ENCODE measurements around the gene GBP7.
"Not testable (repeated sequence)": the region's sequence is repeated elsewhere in the genome, so short reads cannot be mapped to it uniquely, and the experiment has no call there.

Gene GBP7

GRCh38 chr1:89174491-89174890 is 1.3 kb downstream of the GBP7 start:
- H3K4me3 ChIP-seq (ENCODE audit: low read length) = no peak overlapping the region
- no peak for DNase-seq (ENCODE audit: low read depth, low spot score)

GRCh38 chr1:89172468-89173143 is 3.2 kb downstream of the GBP7 start:
- no peak overlapping the region for H3K4me3 ChIP-seq (ENCODE audit: low read length)
- DNase-seq (ENCODE audit: low read depth, low spot score) = no peak

- DNase-seq (ENCODE audit: low read depth, low spot score) = no peak
- H3K4me3 ChIP-seq (ENCODE audit: low read length) = no peak overlapping the region
Observed at GRCh38 chr1:89171067-89171438, 4.8 kb downstream of the GBP7 start.

- no peak overlapping the region for H3K4me3 ChIP-seq (ENCODE audit: low read length)
- DNase-seq (ENCODE audit: low read depth, low spot score) = no peak
Observed at GRCh38 chr1:89170170-89171066, 5.4 kb downstream of the GBP7 start.

GRCh38 chr1:89169166-89169565 is 6.6 kb downstream of the GBP7 start:
- no peak for DNase-seq (ENCODE audit: low read depth, low spot score)
- no peak overlapping the region for H3K4me3 ChIP-seq (ENCODE audit: low read length)

GRCh38 chr1:89167590-89168230 is 8.1 kb downstream of the GBP7 start:
- no peak overlapping the region for H3K4me3 ChIP-seq (ENCODE audit: low read length)
- DNase-seq (ENCODE audit: low read depth, low spot score) = no peak

- DNase-seq (ENCODE audit: low read depth, low spot score) = no peak
Observed at GRCh38 chr1:89166705-89167104, 9.1 kb downstream of the GBP7 start.

GRCh38 chr1:89165811-89166210 is 10.0 kb downstream of the GBP7 start:
- H3K4me3 ChIP-seq (ENCODE audit: low read length) = no peak overlapping the region
- no peak for DNase-seq (ENCODE audit: low read depth, low spot score)

More at GRCh38 chr1:89166705-89167104, 9.1 kb downstream of the GBP7 start:
- H3K4me3 ChIP-seq (ENCODE audit: low read length) = no peak overlapping the region

- DNase-seq (ENCODE audit: low read depth, low spot score) = no peak
- no peak overlapping the region for H3K4me3 ChIP-seq (ENCODE audit: low read length)
Observed at GRCh38 chr1:89151047-89151446, 24.8 kb downstream of the GBP7 start.

GRCh38 chr1:89149976-89150375 is 25.8 kb downstream of the GBP7 start:
- no peak overlapping the region for H3K4me3 ChIP-seq (ENCODE audit: low read length)
- no peak for DNase-seq (ENCODE audit: low read depth, low spot score)

GRCh38 chr1:89149229-89149628 is 26.6 kb downstream of the GBP7 start:
- no peak for DNase-seq (ENCODE audit: low read depth, low spot score)
- no peak overlapping the region for H3K4me3 ChIP-seq (ENCODE audit: low read length)

GRCh38 chr1:89147678-89148658 is 27.8 kb downstream of the GBP7 start:
- DNase-seq (ENCODE audit: low read depth, low spot score) = no peak
- H3K4me3 ChIP-seq (ENCODE audit: low read length) = no peak overlapping the region

GRCh38 chr1:89146721-89147120 is 29.1 kb downstream of the GBP7 start:
- DNase-seq (ENCODE audit: low read depth, low spot score) = no peak
- H3K4me3 ChIP-seq (ENCODE audit: low read length) = no peak overlapping the region

GRCh38 chr1:89143484-89143883 is 32.3 kb downstream of the GBP7 start:
- no peak overlapping the region for H3K4me3 ChIP-seq (ENCODE audit: low read length)

GRCh38 chr1:89142160-89142559 is 33.6 kb downstream of the GBP7 start:
- no peak overlapping the region for H3K4me3 ChIP-seq (ENCODE audit: low read length)
- DNase-seq (ENCODE audit: low read depth, low spot score) = no peak

More at GRCh38 chr1:89143484-89143883, 32.3 kb downstream of the GBP7 start:
- no peak for DNase-seq (ENCODE audit: low read depth, low spot score)

GRCh38 chr1:89133747-89134146 is 42.1 kb downstream of the GBP7 start:
- no peak overlapping the region for H3K4me3 ChIP-seq (ENCODE audit: low read length)
- DNase-seq (ENCODE audit: low read depth, low spot score) = no peak

- no peak for DNase-seq (ENCODE audit: low read depth, low spot score)
- H3K4me3 ChIP-seq (ENCODE audit: low read length) = no peak overlapping the region
Observed at GRCh38 chr1:89130716-89131115, 45.1 kb downstream of the GBP7 start.

- no peak for DNase-seq (ENCODE audit: low read depth, low spot score)
- H3K4me3 ChIP-seq (ENCODE audit: low read length) = no peak overlapping the region
Observed at GRCh38 chr1:89129911-89130310, 45.9 kb downstream of the GBP7 start.

GRCh38 chr1:89128003-89128458 is 47.8 kb downstream of the GBP7 start:
- H3K4me3 ChIP-seq (ENCODE audit: low read length); DNase-seq (ENCODE audit: low read depth, low spot score): not testable (repeated sequence)

Data from Jurkat, Clone E6-1 (cell line).